Measurements from ENCODE around the gene C15orf39. TPM values are rescaled to one million over a fixed set of nuclear protein-coding genes. Genes with fewer than 3 reads are reported as not detected.
"Not testable (repeated sequence)": the region's sequence is repeated elsewhere in the genome, so short reads cannot be mapped to it uniquely, and the experiment has no call there.

The C15orf39 gene
- total RNA-seq, 1 donor from 2014 or later: 62.2 TPM

DNA sequence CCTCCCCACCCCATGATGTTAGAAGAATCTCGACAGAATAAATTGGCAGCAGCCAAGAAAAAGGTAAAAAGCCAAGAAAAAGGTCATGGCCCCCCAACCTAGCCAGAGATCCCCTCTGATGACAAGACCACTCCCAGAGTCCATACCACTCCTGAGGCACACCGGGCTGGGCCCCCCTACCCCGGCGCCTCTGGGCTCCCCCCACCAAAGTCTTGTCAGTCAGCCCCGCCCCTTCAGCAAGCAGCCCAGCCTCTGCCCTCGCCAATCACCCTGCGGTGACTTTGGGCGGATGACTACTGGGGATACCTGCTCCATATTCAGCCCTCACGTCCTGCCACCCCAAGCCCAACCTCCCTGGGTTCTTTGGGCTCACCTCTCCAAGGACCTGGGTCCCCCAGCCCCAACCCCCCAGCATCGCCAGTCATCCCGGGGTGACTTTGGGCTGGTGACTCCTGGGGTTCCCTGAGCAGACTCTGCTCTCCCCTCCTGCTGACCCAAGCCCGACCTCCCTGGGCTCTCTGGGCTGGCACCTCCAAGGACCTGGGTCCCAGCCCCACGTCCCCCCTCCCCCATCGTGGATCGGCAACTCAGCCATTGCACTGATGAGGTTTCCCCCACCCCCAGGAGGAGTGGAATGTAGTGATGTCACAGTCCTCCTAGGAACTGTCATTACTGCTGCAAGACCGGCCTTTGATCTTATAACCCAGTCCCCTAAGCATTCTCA lies 57.1 kb downstream of the C15orf39 start:
- not testable (repeated sequence) for H3K36me3 Mint-ChIP-seq; H3K27me3 Mint-ChIP-seq (ENCODE audit: low read depth); H3K9me3 Mint-ChIP-seq; H3K27ac Mint-ChIP-seq; H3K4me1 Mint-ChIP-seq; DNase-seq (ENCODE audit: low spot score in 2 of 2, unreplicated experiment in 2 of 2); H3K4me3 Mint-ChIP-seq

GRCh38 chr15:75259873-75260272 lies 58.2 kb downstream of the C15orf39 start:
- not testable (repeated sequence) for H3K27me3 Mint-ChIP-seq (ENCODE audit: low read depth); H3K27ac Mint-ChIP-seq; H3K36me3 Mint-ChIP-seq; H3K9me3 Mint-ChIP-seq; H3K4me3 Mint-ChIP-seq; H3K4me1 Mint-ChIP-seq; DNase-seq (ENCODE audit: low spot score in 2 of 2, unreplicated experiment in 2 of 2)

Other genes starting within 250 kb of the C15orf39 start
- 3.3 to 3.8 TPM (median 3.3 TPM) in 3 replicates for gene RPP25, start 245.1 kb upstream of the C15orf39 start, total RNA-seq
- gene SCAMP5, start 206.3 kb upstream of the C15orf39 start, total RNA-seq: 23.5 to 30.5 TPM (median 28.4 TPM) in 3 replicates
- 16.0 to 18.4 TPM (median 17.2 TPM) in 3 replicates for gene PPCDC, start 178.3 kb upstream of the C15orf39 start, total RNA-seq
- gene GOLGA6C, start 56.5 kb downstream of the C15orf39 start, total RNA-seq: 0.20 TPM in 1 of 3 replicates, not detected in the others
- gene GOLGA6D, start 81.0 kb downstream of the C15orf39 start, total RNA-seq: 0.16 to 0.18 TPM in 2 of 3 replicates, not detected in the other
- 64.1 to 70.5 TPM (median 69.1 TPM) in 3 replicates for gene COMMD4, start 134.2 kb downstream of the C15orf39 start, total RNA-seq
- 58.7 to 67.9 TPM (median 64.5 TPM) in 3 replicates for gene NEIL1, start 145.2 kb downstream of the C15orf39 start, total RNA-seq
- 243 to 264 TPM (median 251 TPM) in 3 replicates for gene MAN2C1, start 166.7 kb downstream of the C15orf39 start, total RNA-seq
- 86.6 to 91.5 TPM (median 87.4 TPM) in 3 replicates for gene SIN3A, start 249.8 kb downstream of the C15orf39 start, total RNA-seq